K562 (cell line): Measurements from ENCODE around the gene CACNA1I. TPM values are rescaled to one million over a fixed set of nuclear protein-coding genes. Genes with fewer than 3 reads are reported as not detected.

Experiments
- CAMTA2 ChIP-seq: fragments of 250-450 bp; sonication (Bioruptor Pico); conservative IDR thresholded peaks from 2 replicates; pipeline ENCODE4 v1.5.1; 2022
- CEBPG ChIP-seq, 3 experiments: fragments of 200-800 bp in 1 of 3; sonication (Bioruptor generic) in 1 of 3; sonication (generic) in 1 of 3; formaldehyde crosslinking in 1 of 3; IDR thresholded peaks in 2 of 3; conservative IDR thresholded peaks in 1 of 3; 2 replicates each; pipeline versions ENCODE4 v1.6.1 to v1.8.0; 2016 to 2022; ENCODE audit warnings: missing compliant biosample characterization in 2 of 3, missing genetic modification characterization in 2 of 3, mild to moderate bottlenecking in 1 of 3, missing genetic modification reagents in 1 of 3
- CXXC5 ChIP-seq: fragments of 250-450 bp; sonication (Bioruptor Pico); IDR thresholded peaks from 2 replicates; pipeline ENCODE4 v1.8.0; 2022; ENCODE audit warnings: inconsistent platforms, mild to moderate bottlenecking, moderate library complexity
- E2F3 ChIP-seq: fragments of 250-450 bp; sonication (Bioruptor Pico); IDR thresholded peaks from 2 replicates; pipeline ENCODE4 v1.4.0; 2020; ENCODE audit warnings: mild to moderate bottlenecking
- ID3 ChIP-seq, 2 experiments: fragments of 250-450 bp in 1 of 2; fragments of 450-650 bp in 1 of 2; sonication (Bioruptor Pico) in 1 of 2; IDR thresholded peaks; 2 replicates each; pipeline versions ENCODE4 v1.6.1 to v1.8.0; 2016 to 2021; ENCODE audit warnings: mild to moderate bottlenecking in 2 of 2, moderate library complexity in 2 of 2, missing compliant biosample characterization in 1 of 2, missing genetic modification characterization in 1 of 2
- JUND ChIP-seq, 2 experiments: IDR thresholded peaks; 2 replicates in 1 of 2; 3 replicates in 1 of 2; pipeline ENCODE4 v1.6.1; 2011; ENCODE audit warnings: borderline replicate concordance in 2 of 2, low read depth in 2 of 2, low read length in 2 of 2, improper control_type of control experiment in 1 of 2, missing biosample characterization in 1 of 2, missing genetic modification characterization in 1 of 2, missing genetic modification reagents in 1 of 2
- KDM5B ChIP-seq: fragments of 200-600 bp; sonication (generic); IDR thresholded peaks from 2 replicates; pipeline ENCODE4 v1.6.1; 2012; ENCODE audit warnings: low read depth, mild to moderate bottlenecking, moderate library complexity, low read length, control low read depth, inconsistent platforms; ENCODE audit not compliant: insufficient replicate concordance
- KLF16 ChIP-seq: IDR thresholded peaks from 2 replicates; pipeline ENCODE4 v1.6.1; 2016; ENCODE audit warnings: antibody characterized with exemption
- MXD1 ChIP-seq: fragments of 250-450 bp; sonication (Bioruptor Pico); IDR thresholded peaks from 2 replicates; pipeline ENCODE4 v1.8.0; 2021; ENCODE audit warnings: borderline replicate concordance, mild to moderate bottlenecking, moderate library complexity; ENCODE audit not compliant: poor library complexity, severe bottlenecking
- PRDM10 ChIP-seq: fragments of 450-650 bp; IDR thresholded peaks from 2 replicates; pipeline ENCODE4 v1.6.1; 2018; ENCODE audit not compliant: partially characterized antibody
- RBM22 ChIP-seq: fragments of 200-400 bp; formaldehyde crosslinking; IDR thresholded peaks from 2 replicates; pipeline ENCODE4 v1.6.1; 2018; ENCODE audit warnings: low read length, low read depth; ENCODE audit not compliant: poor library complexity, severe bottlenecking
- RNF2 ChIP-seq: sonication (generic); IDR thresholded peaks from 2 replicates; pipeline ENCODE4 v1.6.1; 2016
- RNF219 ChIP-seq: fragments of 250-450 bp; sonication (Bioruptor Pico); IDR thresholded peaks from 2 replicates; pipeline ENCODE4 v1.5.0; 2022; ENCODE audit warnings: mild to moderate bottlenecking
- SMC3 ChIP-seq: conservative IDR thresholded peaks from 2 replicates; pipeline ENCODE4 v1.6.1; 2011; ENCODE audit warnings: low read depth, low read length, improper control_type of control experiment; ENCODE audit not compliant: insufficient read depth
- SP1 ChIP-seq: sonication (generic); formaldehyde crosslinking; IDR thresholded peaks from 2 replicates; pipeline ENCODE4 v1.8.1; 2022; ENCODE audit warnings: mild to moderate bottlenecking, missing genetic modification reagents
- ZC3H4 ChIP-seq: sonication (generic); formaldehyde crosslinking; IDR thresholded peaks from 2 replicates; pipeline ENCODE4 v1.9.0; 2021; ENCODE audit warnings: missing genetic modification reagents, borderline replicate concordance
- ZNF146 ChIP-seq: IDR thresholded peaks from one replicate; pipeline ENCODE4 v1.6.1; 2018; ENCODE audit warnings: missing compliant biosample characterization; ENCODE audit not compliant: unreplicated experiment
- ZNF165 ChIP-seq: fragments of 250-450 bp; sonication (Bioruptor Pico); IDR thresholded peaks from 2 replicates; pipeline ENCODE4 v1.4.0; 2020; ENCODE audit warnings: borderline replicate concordance
- polyA plus RNA-seq, 8 experiments: library from polyadenylated mRNA; depleted of rRNA in 4 of 8; stranded (reverse) in 5 of 8; unstranded in 3 of 8; fragments of >200 nt; fragmentation: Nextera tagmentation in 2 of 8; fragmentation: Illumina TruSeq in 1 of 8; extraction: Ambion mirVana in 2 of 8; extraction: Trizol in 1 of 8; gene quantifications; 2 replicates each; pipeline versions ENCODE4 v1.2.1 to v1.2.3, GENCODE V29; 2011 to 2014; ENCODE audit warnings: inconsistent platforms in 1 of 8, missing spikeins in 1 of 8
- total RNA-seq, 7 experiments: library from RNA; depleted of rRNA in 6 of 7; stranded (reverse); fragments of >200 nt in 6 of 7; fragmentation: Illumina TruSeq in 2 of 7; extraction: Trizol in 2 of 7; gene quantifications; 2 replicates each; pipeline versions ENCODE4 v1.2.1 to v1.2.3, GENCODE V29; 2011 to 2021; ENCODE audit warnings: low replicate concordance in 1 of 7

Gene CACNA1I
- total and polyA plus RNA-seq, 9 of the 15 experiments (the other 6 are each of a cell fraction or from before 2014, with no cell fraction given), result 0.01 to 0.79 (median 0.32) TPM; not detected in 1

- TF ChIP-seq PRDM10 (no peak), CXXC5 (CRISPR knock-in tag) (peak; percentile 91), ZNF146 (CRISPR knock-in tag) (no peak), CEBPG (CRISPR knock-in tag; IDR thresholded peaks at IDR 0.05) (no peak), CEBPG (tag; conservative IDR thresholded peaks at IDR 0.05 in 1 of 2, IDR thresholded peaks at IDR 0.05 in 1 of 2) (no peak), RNF2 (peak; percentile 24; the same call in 1 of the 2 replicates), RNF219 (no peak), MXD1 (CRISPR knock-in tag) (no peak), CAMTA2 (CRISPR knock-in tag) (no peak), ID3 (CRISPR knock-in tag; IDR thresholded peaks at IDR 0.05) (no peak), ID3 (tag; IDR thresholded peaks at IDR 0.05) (no peak), E2F3 (no peak), ZNF165 (CRISPR knock-in tag) (no peak), ZC3H4 (CRISPR knock-in tag) (no peak), RBM22 (no peak), JUND (IDR thresholded peaks at IDR 0.05; ENCODE audit: borderline replicate concordance, low read depth, low read length) (no peak), JUND (tag; IDR thresholded peaks at IDR 0.05; ENCODE audit: borderline replicate concordance, low read depth, low read length) (no peak; the same call in 2 of the 3 replicates), SMC3 (no peak), SP1 (CRISPR knock-in tag) (no peak), KDM5B (no peak), KLF16 (peak; percentile 63; the same call in 1 of the 2 replicates)
Measured at GRCh38 chr22:39625569-39626537, 55.3 kb downstream of the CACNA1I start (continued).
